HG03095 (cell line): ENCODE measurements around the gene MPP3.
"Not testable (repeated sequence)": the region's sequence is repeated elsewhere in the genome, so short reads cannot be mapped to it uniquely, and the experiment has no call there.

Source experiments
- ATAC-seq: cut with Tn5 transposase; IDR thresholded peaks from one replicate; pipeline ENCODE4 v1.9.1; 2021; ENCODE audit warnings: moderate library complexity; ENCODE audit not compliant: unreplicated experiment

The MPP3 gene

GRCh38 chr17:43860927-43861622 is 28.1 kb upstream of the MPP3 start:
- no peak for ATAC-seq

GRCh38 chr17:43860077-43860725 is 27.3 kb upstream of the MPP3 start:
- no peak for ATAC-seq

- ATAC-seq = no peak
Observed at GRCh38 chr17:43857957-43858600, 25.1 kb upstream of the MPP3 start.

GRCh38 chr17:43857141-43857540 is 24.2 kb upstream of the MPP3 start:
- ATAC-seq = no peak

GRCh38 chr17:43856141-43856540 is 23.2 kb upstream of the MPP3 start:
- no peak for ATAC-seq

GRCh38 chr17:43855061-43855460 is 22.1 kb upstream of the MPP3 start:
- ATAC-seq = no peak

GRCh38 chr17:43854498-43854897 is 21.6 kb upstream of the MPP3 start:
- ATAC-seq = no peak

- ATAC-seq = no peak
Observed at GRCh38 chr17:43853546-43853945, 20.6 kb upstream of the MPP3 start.

- no peak for ATAC-seq
Observed at GRCh38 chr17:43852571-43852970, 19.6 kb upstream of the MPP3 start.

- ATAC-seq = no peak
Observed at GRCh38 chr17:43849116-43849515, 16.2 kb upstream of the MPP3 start.

- no peak for ATAC-seq
Observed at GRCh38 chr17:43848601-43849000, 15.7 kb upstream of the MPP3 start.

- ATAC-seq = no peak
Observed at GRCh38 chr17:43846963-43847371, 14.0 kb upstream of the MPP3 start, which contains the start of gene CD300LG. CD300LG (plus strand) TSS chr17:43847176; CDS start chr17:43847217, 41 bp downstream.

- no peak for ATAC-seq
Observed at GRCh38 chr17:43846221-43846712, 13.3 kb upstream of the MPP3 start.

- no peak for ATAC-seq
Observed at GRCh38 chr17:43845766-43846165, 12.8 kb upstream of the MPP3 start.

GRCh38 chr17:43844241-43844640 is 11.3 kb upstream of the MPP3 start:
- no peak for ATAC-seq

GRCh38 chr17:43842975-43843325 is 10.0 kb upstream of the MPP3 start:
- ATAC-seq = no peak

GRCh38 chr17:43842091-43842974 is 9.4 kb upstream of the MPP3 start:
- not testable (repeated sequence) for ATAC-seq

- ATAC-seq = no peak
Observed at GRCh38 chr17:43841282-43841681, 8.3 kb upstream of the MPP3 start.

GRCh38 chr17:43840814-43841213 is 7.9 kb upstream of the MPP3 start:
- ATAC-seq = no peak

- ATAC-seq = no peak
Observed at GRCh38 chr17:43839670-43840108, 6.7 kb upstream of the MPP3 start.

GRCh38 chr17:43834106-43834505 is 1.2 kb upstream of the MPP3 start:
- no peak for ATAC-seq
